DOHH2 (cell line): ENCODE data around the gene ASPSCR1.

Experiments used
- CTCF ChIP-seq: fragments of 200-600 bp; sonication (generic); IDR thresholded peaks from one replicate; pipeline ENCODE4 v1.5.1; 2014; ENCODE audit warnings: antibody characterized with exemption, mild to moderate bottlenecking, low read depth, low read length; ENCODE audit not compliant: poor library complexity, severe bottlenecking
- EZH2phosphoT487 ChIP-seq: fragments of 200-600 bp; sonication (generic); IDR thresholded peaks from 2 replicates; pipeline ENCODE4 v1.6.1; 2017; ENCODE audit warnings: borderline replicate concordance, mild to moderate bottlenecking, antibody characterized with exemption, low read length, moderate library complexity, mixed read lengths

- TF ChIP-seq CTCF: peak; percentile 83
- TF ChIP-seq EZH2phosphoT487: no peak
These were observed 59.9 kb downstream of the ASPSCR1 start, which contains the start of gene DCXR for GRCh38 chr17:82037092-82037888.
